Parathyroid adenoma (tissue), 2 donors: ENCODE data around the gene MCC.

Experiments
- H2AFZ ChIP-seq: fragments of 300-600 bp; sonication (generic); one replicate; pipeline ENCODE4 v1.7.0; 2017; ENCODE audit warnings: antibody characterized with exemption, mild to moderate bottlenecking
- H3K27ac ChIP-seq: fragments of 300-600 bp; sonication (generic); one replicate; pipeline ENCODE4 v1.7.0; 2017
- H3K27me3 ChIP-seq: fragments of 300-600 bp; sonication (generic); one replicate; pipeline ENCODE4 v1.7.0; 2017; ENCODE audit warnings: low read length; ENCODE audit not compliant: control insufficient read depth, insufficient read depth
- H3K36me3 ChIP-seq: fragments of 300-600 bp; sonication (generic); one replicate; pipeline ENCODE4 v1.7.0; 2017; ENCODE audit warnings: low read length; ENCODE audit not compliant: control insufficient read depth, insufficient read depth
- H3K4me1 ChIP-seq: fragments of 300-600 bp; sonication (generic); one replicate; pipeline ENCODE4 v1.7.0; 2017; ENCODE audit warnings: control low read depth
- H3K4me2 ChIP-seq: fragments of 300-600 bp; sonication (generic); one replicate; pipeline ENCODE4 v1.7.0; 2017; ENCODE audit warnings: low read length
- H3K4me3 ChIP-seq: fragments of 300-600 bp; sonication (generic); one replicate; pipeline ENCODE4 v1.7.0; 2017; ENCODE audit warnings: low read depth, low read length
- H3K79me2 ChIP-seq: fragments of 300-600 bp; sonication (generic); one replicate; pipeline ENCODE4 v1.7.0; 2017; ENCODE audit warnings: control low read depth
- H3K9ac ChIP-seq: fragments of 300-600 bp; sonication (generic); one replicate; pipeline ENCODE4 v1.7.0; 2017; ENCODE audit warnings: mild to moderate bottlenecking
- H3K9me3 ChIP-seq: fragments of 300-600 bp; sonication (generic); one replicate; pipeline ENCODE4 v1.7.0; 2017; ENCODE audit warnings: low read length; ENCODE audit not compliant: control insufficient read depth
- TF ChIP-seq, protein P1 (sequence below): fragments of 300-600 bp; sonication (generic); IDR thresholded peaks from one replicate; pipeline ENCODE4 v1.7.0; 2017; ENCODE audit warnings: antibody characterized with exemption, mild to moderate bottlenecking
- donor health status: primary hyperparathyroidism.

MCC gene

DNA sequence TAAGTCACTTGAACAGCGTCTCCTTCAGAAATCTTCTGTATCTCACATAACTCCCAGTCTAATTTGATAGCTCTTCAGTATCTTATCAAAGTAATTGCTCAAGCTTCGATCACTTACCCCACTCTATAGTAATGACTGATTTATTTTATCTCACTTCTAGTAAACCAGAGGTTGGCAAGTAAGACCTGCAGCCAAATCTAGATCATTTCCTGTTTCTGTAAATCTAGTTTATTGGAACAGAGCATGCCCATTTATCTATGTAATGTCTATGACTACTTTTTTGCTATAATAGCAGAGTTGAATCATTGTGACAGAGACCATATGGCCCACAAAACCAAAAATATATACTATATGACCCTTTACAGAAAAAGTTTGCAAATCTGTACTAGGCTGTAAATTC, 93.6 kb downstream of the MCC start:
- no peak overlapping the region for H2AFZ ChIP-seq
- H3K79me2 ChIP-seq, result no peaks in the 10 kb centered on the region
- TF ChIP-seq, protein P1, sequence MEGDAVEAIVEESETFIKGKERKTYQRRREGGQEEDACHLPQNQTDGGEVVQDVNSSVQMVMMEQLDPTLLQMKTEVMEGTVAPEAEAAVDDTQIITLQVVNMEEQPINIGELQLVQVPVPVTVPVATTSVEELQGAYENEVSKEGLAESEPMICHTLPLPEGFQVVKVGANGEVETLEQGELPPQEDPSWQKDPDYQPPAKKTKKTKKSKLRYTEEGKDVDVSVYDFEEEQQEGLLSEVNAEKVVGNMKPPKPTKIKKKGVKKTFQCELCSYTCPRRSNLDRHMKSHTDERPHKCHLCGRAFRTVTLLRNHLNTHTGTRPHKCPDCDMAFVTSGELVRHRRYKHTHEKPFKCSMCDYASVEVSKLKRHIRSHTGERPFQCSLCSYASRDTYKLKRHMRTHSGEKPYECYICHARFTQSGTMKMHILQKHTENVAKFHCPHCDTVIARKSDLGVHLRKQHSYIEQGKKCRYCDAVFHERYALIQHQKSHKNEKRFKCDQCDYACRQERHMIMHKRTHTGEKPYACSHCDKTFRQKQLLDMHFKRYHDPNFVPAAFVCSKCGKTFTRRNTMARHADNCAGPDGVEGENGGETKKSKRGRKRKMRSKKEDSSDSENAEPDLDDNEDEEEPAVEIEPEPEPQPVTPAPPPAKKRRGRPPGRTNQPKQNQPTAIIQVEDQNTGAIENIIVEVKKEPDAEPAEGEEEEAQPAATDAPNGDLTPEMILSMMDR, result no peak
- H3K4me2 ChIP-seq, result no peak overlapping the region
- no peak overlapping the region for H3K4me3 ChIP-seq
- H3K4me1 ChIP-seq, result no peaks in the 10 kb centered on the region
- H3K36me3 ChIP-seq, result no peaks in the 10 kb centered on the region
- H3K27me3 ChIP-seq, result no peaks in the 10 kb centered on the region
- no peak overlapping the region for H3K27ac ChIP-seq
- H3K9ac ChIP-seq, result no peak overlapping the region
- H3K9me3 ChIP-seq, result no peaks in the 10 kb centered on the region

DNA sequence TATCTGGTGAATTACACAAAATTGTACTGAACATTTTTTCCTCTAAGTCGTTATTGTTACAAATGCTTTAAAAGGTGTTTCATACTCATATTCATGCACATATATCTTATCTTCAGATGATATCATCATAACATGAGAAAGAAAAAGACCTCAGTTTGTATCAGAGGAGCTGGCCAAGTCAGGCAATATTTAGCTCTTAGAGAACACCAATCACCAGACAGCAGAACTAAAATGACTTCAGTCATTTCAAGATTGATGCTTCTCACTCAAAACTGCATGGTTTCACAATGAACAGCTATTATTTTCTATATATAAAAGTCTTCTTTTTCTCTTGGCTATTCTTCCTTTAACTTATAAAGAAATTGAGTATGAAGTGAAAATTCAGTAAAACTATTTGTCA, 98.0 kb downstream of the MCC start:
- Histone ChIP-seq H2AFZ (no peak overlapping the region), H3K27me3 (no peaks in the 10 kb centered on the region), H3K36me3 (no peaks in the 10 kb centered on the region), H3K4me3 (no peak overlapping the region), H3K9ac (no peak overlapping the region), H3K79me2 (no peaks in the 10 kb centered on the region), H3K9me3 (no peaks in the 10 kb centered on the region), H3K4me1 (no peaks in the 10 kb centered on the region), H3K4me2 (no peak overlapping the region), H3K27ac (no peak overlapping the region)
- TF ChIP-seq, protein P1, result no peak

DNA sequence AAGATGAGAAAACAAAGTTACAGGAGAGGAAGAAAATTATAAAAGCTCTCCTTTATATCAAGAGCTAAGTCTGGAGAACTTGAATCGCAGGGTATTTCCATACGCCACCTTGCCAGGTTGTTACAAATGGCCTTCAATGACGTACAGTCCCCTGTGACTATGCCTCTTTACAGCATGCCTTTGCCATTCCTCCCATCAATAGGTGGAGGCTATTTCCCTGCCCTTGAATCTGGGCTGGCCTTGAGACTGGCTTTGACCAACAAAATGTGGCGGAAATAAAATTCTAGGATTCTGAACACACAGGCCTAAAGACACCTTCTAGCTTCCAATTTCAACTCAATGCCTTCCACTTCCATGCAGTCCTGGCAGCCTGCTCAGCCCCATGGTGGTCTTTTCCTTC, 99.1 kb downstream of the MCC start:
- Histone ChIP-seq H2AFZ (no peak overlapping the region), H3K4me2 (no peak overlapping the region), H3K36me3 (no peaks in the 10 kb centered on the region), H3K79me2 (no peaks in the 10 kb centered on the region), H3K27ac (no peak overlapping the region), H3K27me3 (no peaks in the 10 kb centered on the region), H3K9me3 (no peaks in the 10 kb centered on the region), H3K4me3 (no peak overlapping the region), H3K9ac (no peak overlapping the region), H3K4me1 (no peaks in the 10 kb centered on the region)
- TF ChIP-seq, protein P1, result no peak

- H3K79me2 ChIP-seq, result no peaks in the 10 kb centered on the region
- H3K4me2 ChIP-seq, result no peak overlapping the region
- H3K36me3 ChIP-seq, result no peaks in the 10 kb centered on the region
- TF ChIP-seq, protein P1, result no peak
- H3K9me3 ChIP-seq, result no peaks in the 10 kb centered on the region
- no peak overlapping the region for H3K9ac ChIP-seq
- no peaks in the 10 kb centered on the region for H3K4me1 ChIP-seq
- no peaks in the 10 kb centered on the region for H3K27me3 ChIP-seq
- no peak overlapping the region for H2AFZ ChIP-seq
- no peak overlapping the region for H3K4me3 ChIP-seq
- H3K27ac ChIP-seq, result no peak overlapping the region
Observed at GRCh38 chr5:113387844-113388243, 100.4 kb downstream of the MCC start.

GRCh38 chr5:113384782-113385285, 103.4 kb downstream of the MCC start:
- H3K4me2 ChIP-seq, result no peak overlapping the region

More at GRCh38 chr5:113384782-113385285, 103.4 kb downstream of the MCC start:
- H3K27ac ChIP-seq, result no peak overlapping the region
- no peaks in the 10 kb centered on the region for H3K79me2 ChIP-seq
- no peaks in the 10 kb centered on the region for H3K9me3 ChIP-seq
- H3K4me1 ChIP-seq, result no peaks in the 10 kb centered on the region
- no peaks in the 10 kb centered on the region for H3K36me3 ChIP-seq
- H3K27me3 ChIP-seq, result no peaks in the 10 kb centered on the region
- H2AFZ ChIP-seq, result no peak overlapping the region
- H3K4me3 ChIP-seq, result no peak overlapping the region
- H3K9ac ChIP-seq, result no peak overlapping the region
- TF ChIP-seq, protein P1, result no peak
